PC-3 (cell line): ENCODE measurements around the gene VSIG2. TPM values are rescaled to one million over a fixed set of nuclear protein-coding genes. Genes with fewer than 3 reads are reported as not detected.

ENCODE experiments used
- ATAC-seq: fragments of 200-7000 bp; cut with Tn5 transposase; 2 replicates; pipeline ENCODE4 v1.9.1; 2020; ENCODE audit warnings: mild to moderate bottlenecking, moderate library complexity
- BruUV-seq: library from RNA; stranded (reverse); fragments of 400-500 nt; replicated peaks from 2 replicates; lab custom pipeline; 2021; lab: Mats Ljungman, UMichigan
- CTCF ChIA-PET: fragments of 300-600 bp; sonication (Branson Sonifier 250); formaldehyde crosslinking; loops from one replicate; lab custom pipeline; 2022; ENCODE audit warnings: antibody characterized with exemption; lab: Charles Lee
- POLR2A ChIA-PET: fragments of 300-600 bp; sonication (Branson Sonifier 250); formaldehyde crosslinking; loops from one replicate; lab custom pipeline; 2022; ENCODE audit warnings: antibody characterized with exemption; ENCODE audit not compliant: unreplicated experiment; lab: Charles Lee
- DNase-seq: peaks from one replicate; pipeline ENCODE4 v3.0.0-alpha.2; 2015
- H2AFZ ChIP-seq: fragments of 300-600 bp; sonication (generic); 2 replicates; pipeline ENCODE4 v1.6.0; 2016; ENCODE audit warnings: antibody characterized with exemption, low read length
- H3F3A ChIP-seq: fragments of 300-600 bp; sonication (generic); one replicate; pipeline ENCODE4 v1.6.0; 2017; ENCODE audit warnings: antibody characterized with exemption, low read length, control low read depth, mild to moderate bottlenecking; ENCODE audit not compliant: unreplicated experiment
- H3K27ac ChIP-seq: fragments of 300-600 bp; sonication (generic); 2 replicates; pipeline ENCODE4 v1.5.1; 2016; ENCODE audit warnings: mild to moderate bottlenecking, low read length
- H3K27me3 ChIP-seq: fragments of 300-600 bp; sonication (generic); 2 replicates; pipeline ENCODE4 v1.6.1; 2016; ENCODE audit warnings: low read length, mixed read lengths
- H3K36me3 ChIP-seq: fragments of 300-600 bp; sonication (generic); 2 replicates; pipeline ENCODE4 v1.6.1; 2016; ENCODE audit warnings: low read depth, mixed run types, low read length, mixed read lengths
- H3K4me1 ChIP-seq: fragments of 300-600 bp; sonication (generic); 2 replicates; pipeline ENCODE4 v1.5.1; 2016; ENCODE audit warnings: low read length; ENCODE audit not compliant: insufficient read depth
- H3K4me2 ChIP-seq: fragments of 300-600 bp; sonication (generic); 2 replicates; pipeline ENCODE4 v1.6.0; 2016; ENCODE audit warnings: low read length
- H3K4me3 ChIP-seq: fragments of 300-600 bp; sonication (generic); 2 replicates; pipeline ENCODE4 v1.5.1; 2016; ENCODE audit warnings: mild to moderate bottlenecking, low read length, mixed read lengths
- H3K79me2 ChIP-seq: fragments of 300-600 bp; sonication (generic); 2 replicates; pipeline ENCODE4 v1.6.1; 2017; ENCODE audit warnings: low read length, mixed read lengths
- H3K9ac ChIP-seq: fragments of 300-600 bp; sonication (generic); 2 replicates; pipeline ENCODE4 v1.6.0; 2016; ENCODE audit warnings: mild to moderate bottlenecking, low read length
- H3K9me2 ChIP-seq: fragments of 300-600 bp; sonication (generic); replicated peaks from 2 replicates; pipeline ENCODE4 v1.6.1; 2016; ENCODE audit warnings: mixed run types, low read length, mixed read lengths
- H3K9me3 ChIP-seq: fragments of 300-600 bp; sonication (generic); 2 replicates; pipeline ENCODE4 v1.6.1; 2016; ENCODE audit warnings: low read length, mixed read lengths
- H4K20me1 ChIP-seq: fragments of 300-600 bp; sonication (generic); 2 replicates; pipeline ENCODE4 v1.6.1; 2016; ENCODE audit warnings: low read length, mixed read lengths
- CTCF ChIP-seq: fragments of 300-600 bp; sonication (generic); conservative IDR thresholded peaks from 2 replicates; pipeline ENCODE4 v1.5.1; 2017; ENCODE audit warnings: antibody characterized with exemption, low read depth, mild to moderate bottlenecking, low read length
- EZH2 ChIP-seq: fragments of 300-600 bp; sonication (generic); IDR thresholded peaks from one replicate; pipeline ENCODE4 v1.6.1; 2017; ENCODE audit warnings: antibody characterized with exemption, mild to moderate bottlenecking, low read length; ENCODE audit not compliant: unreplicated experiment
- EZH2phosphoT487 ChIP-seq: fragments of 300-600 bp; sonication (generic); IDR thresholded peaks from 2 replicates; pipeline ENCODE4 v1.6.1; 2018; ENCODE audit warnings: mild to moderate bottlenecking, antibody characterized with exemption, low read length, borderline replicate concordance
- intact Hi-C: fragments of 100-400 bp; cut with micrococcal nuclease; formaldehyde crosslinking; loops from 2 replicates; pipeline ENCODE4 v1.9.0; 2023
- total RNA-seq: library from RNA; depleted of rRNA; stranded (reverse); fragments of >200 nt; gene quantifications from 2 replicates; pipeline ENCODE4 v1.2.3, GENCODE V29; 2014

VSIG2 gene
- total RNA-seq, 1 experiment from 2014 or later: not detected

GRCh38 chr11:124739479-124740276, 12.4 kb downstream of the VSIG2 start, which contains the start of gene NRGN:
NRGN (plus strand) TSS chr11:124739942; CDS start chr11:124740085, 143 bp downstream.
- Histone ChIP-seq H2AFZ (peak within 1 kb of the TSS; percentile 93), H3K79me2 (no peaks in the 10 kb centered on the region), H3K9ac (peak within 1 kb of the TSS; percentile 38), H3K4me2 (peak within 1 kb of the TSS; percentile 91), H3K9me3 (no peaks in the 10 kb centered on the region), H3K27me3 (no peaks in the 10 kb centered on the region), H3K4me1 (peaks cover 18% of the 10 kb centered on the region), H3K9me2 (no peaks in the 10 kb centered on the region), H3F3A (no peaks in the 10 kb centered on the region), H3K36me3 (no peaks in the 10 kb centered on the region), H3K27ac (no peak within 1 kb of the TSS), H3K4me3 (peak within 1 kb of the TSS; percentile 85), H4K20me1 (no peaks in the 10 kb centered on the region)
- peak; percentile 93 for ATAC-seq
- intact Hi-C loops: loop anchor here (1.0 to 10.0 kb wide), 2 partner anchors 55 to 70 kb away; no protein-coding TSS in a partner anchor
- no TSS peak for BruUV-seq
- DNase-seq: peak; percentile 97
- CTCF ChIA-PET: interaction anchor here (0.6 to 1.4 kb wide), 2 partner anchors 14 to 71 kb away, joined by 3 to 5 read pairs; no protein-coding TSS in a partner anchor
- TF ChIP-seq EZH2phosphoT487 (no peak), CTCF (no peak), EZH2 (no peak)
- POLR2A ChIA-PET: interaction anchor here (0.5 to 0.7 kb wide), 3 partner anchors 66 to 634 kb away, joined by 6 to 11 read pairs (median 6); partner anchors contain the start of gene SPA17

- BruUV-seq: no TSS peak
Observed at GRCh38 chr11:124738713-124739478, 13.2 kb downstream of the VSIG2 start.

More at GRCh38 chr11:124738713-124739478, 13.2 kb downstream of the VSIG2 start:
- Histone ChIP-seq H3K79me2 (no peaks in the 10 kb centered on the region), H2AFZ (peak overlapping the region; percentile 93), H3K27me3 (no peaks in the 10 kb centered on the region), H3K9me2 (no peaks in the 10 kb centered on the region), H3K4me1 (peaks cover 18% of the 10 kb centered on the region), H3K9me3 (no peaks in the 10 kb centered on the region), H4K20me1 (no peaks in the 10 kb centered on the region), H3K9ac (peak overlapping the region; percentile 6; the same call in 1 of the 2 replicates), H3K27ac (no peak overlapping the region), H3K4me3 (peak overlapping the region; percentile 85), H3F3A (no peaks in the 10 kb centered on the region), H3K4me2 (peak overlapping the region; percentile 91), H3K36me3 (no peaks in the 10 kb centered on the region)
- no peak for ATAC-seq
- CTCF ChIA-PET: interaction anchor here (1.4 kb wide), 1 partner anchor 70 kb away, joined by 5 read pairs; no protein-coding TSS in a partner anchor
- POLR2A ChIA-PET: no interaction called here
- intact Hi-C loops: no loop called here
- no peak for TF ChIP-seq EZH2
- TF ChIP-seq EZH2phosphoT487: no peak
- no peak for TF ChIP-seq CTCF
- no peak for DNase-seq
